Stimulated activated CD8-positive, alpha-beta memory T cell treated with anti-CD3 and anti-CD28 coated beads, Interleukin-12 subunit alpha, Interleukin-12 subunit beta, amount 100 ng/mL, for 24 hours (primary cell): ENCODE results near the gene OLIG1.

Experiments
- DNase-seq: peaks from one replicate; pipeline ENCODE4 v3.0.0-alpha.2; 2020; ENCODE audit errors: extremely low read depth

Gene OLIG1

GRCh38 chr21:33069994-33070743, at the start of gene OLIG1:
Gene OLIG1, plus strand, starts transcription at chr21:33070141. Its CDS starts 106 bp downstream, at chr21:33070247.
- no peak for DNase-seq

- DNase-seq = no peak
Measured at GRCh38 chr21:33020558-33021100, 49.3 kb upstream of the OLIG1 start.

GRCh38 chr21:33021150-33021549, 48.8 kb upstream of the OLIG1 start:
- DNase-seq = no peak

GRCh38 chr21:33021667-33022066, 48.3 kb upstream of the OLIG1 start:
- DNase-seq = no peak

- no peak for DNase-seq
Measured at GRCh38 chr21:33022489-33022827, 47.5 kb upstream of the OLIG1 start.

- DNase-seq = no peak
Measured at GRCh38 chr21:33022828-33023573, 46.9 kb upstream of the OLIG1 start.

- no peak for DNase-seq
Measured at GRCh38 chr21:33023574-33024200, 46.3 kb upstream of the OLIG1 start.

GRCh38 chr21:33024201-33025103, 45.5 kb upstream of the OLIG1 start:
- no peak for DNase-seq

- DNase-seq = no peak
Measured at GRCh38 chr21:33025106-33025488, 44.8 kb upstream of the OLIG1 start.

- DNase-seq = no peak
Measured at GRCh38 chr21:33025489-33026442, 44.2 kb upstream of the OLIG1 start, which contains the start of gene OLIG2. Gene OLIG2, plus strand, starts transcription at chr21:33025935. Its CDS starts 928 bp downstream, at chr21:33026863.

GRCh38 chr21:33026443-33026858, 43.5 kb upstream of the OLIG1 start:
- no peak for DNase-seq

- DNase-seq = no peak
Measured at GRCh38 chr21:33026878-33027400, 43.0 kb upstream of the OLIG1 start.

GRCh38 chr21:33027401-33028286, 42.3 kb upstream of the OLIG1 start:
- no peak for DNase-seq

- DNase-seq = no peak
Measured at GRCh38 chr21:33028287-33028670, 41.7 kb upstream of the OLIG1 start.

- no peak for DNase-seq
Measured at GRCh38 chr21:33028773-33029384, 41.1 kb upstream of the OLIG1 start.

- no peak for DNase-seq
Measured at GRCh38 chr21:33029385-33029921, 40.5 kb upstream of the OLIG1 start.

- no peak for DNase-seq
Measured at GRCh38 chr21:33029975-33030461, 39.9 kb upstream of the OLIG1 start.

- no peak for DNase-seq
Measured at GRCh38 chr21:33030633-33031032, 39.3 kb upstream of the OLIG1 start.
